GM12878 (cell line): Measurements from ENCODE around the gene PRG2.

Source experiments
- BCL11A ChIP-seq: IDR thresholded peaks from 2 replicates; pipeline ENCODE4 v1.6.1; 2011; ENCODE audit warnings: low read depth, low read length
- FOXK2 ChIP-seq: fragments of 450-650 bp; IDR thresholded peaks from 2 replicates; pipeline ENCODE4 v1.6.1; 2017; ENCODE audit warnings: mild to moderate bottlenecking, moderate library complexity
- POLR2A ChIP-seq: IDR thresholded peaks from 2 replicates; pipeline ENCODE4 v1.6.1; 2011; ENCODE audit warnings: low read depth, mild to moderate bottlenecking, low read length
- POLR2AphosphoS5 ChIP-seq: IDR thresholded peaks from 2 replicates; pipeline ENCODE4 v1.6.1; 2011; ENCODE audit warnings: mild to moderate bottlenecking, low read length, inconsistent platforms
- TF ChIP-seq, protein P1 (sequence below): fragments of 450-650 bp; IDR thresholded peaks from 2 replicates; pipeline ENCODE4 v1.6.1; 2016; ENCODE audit warnings: mild to moderate bottlenecking, moderate library complexity, borderline replicate concordance
- TF ChIP-seq, protein P2 (sequence below), 3 experiments: IDR thresholded peaks in 2 of 3; conservative IDR thresholded peaks in 1 of 3; 2 replicates each; pipeline ENCODE4 v1.5.1; 2011; ENCODE audit warnings: low read depth in 3 of 3, low read length in 3 of 3, mild to moderate bottlenecking in 3 of 3, control low read depth in 2 of 3, moderate library complexity in 2 of 3, inconsistent platforms in 1 of 3, mixed read lengths in 1 of 3; ENCODE audit not compliant: control insufficient read depth in 2 of 3, insufficient read depth in 1 of 3; ENCODE audit errors: extremely low read depth in 1 of 3
- TF ChIP-seq, protein P3 (sequence below): fragments of 450-650 bp; IDR thresholded peaks from 2 replicates; pipeline ENCODE4 v1.6.1; 2017; ENCODE audit warnings: mild to moderate bottlenecking
- TF ChIP-seq, protein P4 (sequence below): IDR thresholded peaks from 2 replicates; pipeline ENCODE4 v1.6.1; 2012; ENCODE audit warnings: mild to moderate bottlenecking, low read depth, low read length

DNA sequence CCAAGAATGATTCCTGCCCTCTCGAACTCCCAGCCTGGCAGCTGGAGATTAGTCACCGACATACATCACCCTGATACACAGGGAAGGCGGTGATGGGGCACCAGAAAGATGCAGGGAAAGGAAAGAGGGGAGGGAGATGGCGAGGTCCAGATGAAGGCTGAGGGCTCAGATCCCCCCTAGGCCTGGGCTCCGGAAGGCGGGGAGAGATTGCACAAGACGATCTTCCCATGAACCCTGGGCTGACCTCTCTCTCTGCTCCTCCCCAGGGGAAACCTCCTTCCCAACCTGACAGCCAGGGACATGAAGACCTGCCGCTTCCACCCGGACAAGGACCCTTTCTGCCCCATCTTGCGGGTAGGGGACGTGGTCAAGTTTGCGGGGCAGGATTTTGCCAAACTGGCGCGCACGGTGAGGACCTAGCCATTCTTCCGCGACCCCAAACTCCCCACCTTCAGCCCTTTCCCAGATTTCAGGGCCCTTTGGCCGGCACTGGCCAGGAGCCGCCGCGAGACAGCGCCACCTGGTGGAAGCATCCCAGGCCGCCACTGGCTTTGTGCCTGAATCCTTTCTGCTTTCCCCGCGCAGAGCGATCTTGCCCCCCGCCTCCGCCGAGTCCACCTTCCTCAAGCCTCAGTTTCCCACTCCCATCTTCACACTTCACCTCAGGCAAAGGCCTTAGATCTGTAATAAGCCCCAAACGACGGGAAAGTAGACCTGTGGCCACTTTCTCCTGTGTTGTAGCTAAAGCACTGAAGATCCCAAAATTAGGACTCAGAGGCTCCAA lies 40.8 kb downstream of the PRG2 start:
- TF ChIP-seq, protein P1, sequence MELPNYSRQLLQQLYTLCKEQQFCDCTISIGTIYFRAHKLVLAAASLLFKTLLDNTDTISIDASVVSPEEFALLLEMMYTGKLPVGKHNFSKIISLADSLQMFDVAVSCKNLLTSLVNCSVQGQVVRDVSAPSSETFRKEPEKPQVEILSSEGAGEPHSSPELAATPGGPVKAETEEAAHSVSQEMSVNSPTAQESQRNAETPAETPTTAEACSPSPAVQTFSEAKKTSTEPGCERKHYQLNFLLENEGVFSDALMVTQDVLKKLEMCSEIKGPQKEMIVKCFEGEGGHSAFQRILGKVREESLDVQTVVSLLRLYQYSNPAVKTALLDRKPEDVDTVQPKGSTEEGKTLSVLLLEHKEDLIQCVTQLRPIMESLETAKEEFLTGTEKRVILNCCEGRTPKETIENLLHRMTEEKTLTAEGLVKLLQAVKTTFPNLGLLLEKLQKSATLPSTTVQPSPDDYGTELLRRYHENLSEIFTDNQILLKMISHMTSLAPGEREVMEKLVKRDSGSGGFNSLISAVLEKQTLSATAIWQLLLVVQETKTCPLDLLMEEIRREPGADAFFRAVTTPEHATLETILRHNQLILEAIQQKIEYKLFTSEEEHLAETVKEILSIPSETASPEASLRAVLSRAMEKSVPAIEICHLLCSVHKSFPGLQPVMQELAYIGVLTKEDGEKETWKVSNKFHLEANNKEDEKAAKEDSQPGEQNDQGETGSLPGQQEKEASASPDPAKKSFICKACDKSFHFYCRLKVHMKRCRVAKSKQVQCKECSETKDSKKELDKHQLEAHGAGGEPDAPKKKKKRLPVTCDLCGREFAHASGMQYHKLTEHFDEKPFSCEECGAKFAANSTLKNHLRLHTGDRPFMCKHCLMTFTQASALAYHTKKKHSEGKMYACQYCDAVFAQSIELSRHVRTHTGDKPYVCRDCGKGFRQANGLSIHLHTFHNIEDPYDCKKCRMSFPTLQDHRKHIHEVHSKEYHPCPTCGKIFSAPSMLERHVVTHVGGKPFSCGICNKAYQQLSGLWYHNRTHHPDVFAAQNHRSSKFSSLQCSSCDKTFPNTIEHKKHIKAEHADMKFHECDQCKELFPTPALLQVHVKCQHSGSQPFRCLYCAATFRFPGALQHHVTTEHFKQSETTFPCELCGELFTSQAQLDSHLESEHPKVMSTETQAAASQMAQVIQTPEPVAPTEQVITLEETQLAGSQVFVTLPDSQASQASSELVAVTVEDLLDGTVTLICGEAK: no peak
- TF ChIP-seq POLR2AphosphoS5: no peak
- TF ChIP-seq POLR2A: no peak
- no peak for TF ChIP-seq BCL11A
- TF ChIP-seq, protein P2, sequence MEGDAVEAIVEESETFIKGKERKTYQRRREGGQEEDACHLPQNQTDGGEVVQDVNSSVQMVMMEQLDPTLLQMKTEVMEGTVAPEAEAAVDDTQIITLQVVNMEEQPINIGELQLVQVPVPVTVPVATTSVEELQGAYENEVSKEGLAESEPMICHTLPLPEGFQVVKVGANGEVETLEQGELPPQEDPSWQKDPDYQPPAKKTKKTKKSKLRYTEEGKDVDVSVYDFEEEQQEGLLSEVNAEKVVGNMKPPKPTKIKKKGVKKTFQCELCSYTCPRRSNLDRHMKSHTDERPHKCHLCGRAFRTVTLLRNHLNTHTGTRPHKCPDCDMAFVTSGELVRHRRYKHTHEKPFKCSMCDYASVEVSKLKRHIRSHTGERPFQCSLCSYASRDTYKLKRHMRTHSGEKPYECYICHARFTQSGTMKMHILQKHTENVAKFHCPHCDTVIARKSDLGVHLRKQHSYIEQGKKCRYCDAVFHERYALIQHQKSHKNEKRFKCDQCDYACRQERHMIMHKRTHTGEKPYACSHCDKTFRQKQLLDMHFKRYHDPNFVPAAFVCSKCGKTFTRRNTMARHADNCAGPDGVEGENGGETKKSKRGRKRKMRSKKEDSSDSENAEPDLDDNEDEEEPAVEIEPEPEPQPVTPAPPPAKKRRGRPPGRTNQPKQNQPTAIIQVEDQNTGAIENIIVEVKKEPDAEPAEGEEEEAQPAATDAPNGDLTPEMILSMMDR (IDR thresholded peaks at IDR 0.05 in 2 of 3, conservative IDR thresholded peaks at IDR 0.05 in 1 of 3; ENCODE audit: control insufficient read depth in 2 of 3, extremely low read depth in 1 of 3, insufficient read depth in 1 of 3, low read depth in 3 of 3, low read length in 3 of 3): peak; percentile 72 to 94 (median 83)
- TF ChIP-seq, protein P3, sequence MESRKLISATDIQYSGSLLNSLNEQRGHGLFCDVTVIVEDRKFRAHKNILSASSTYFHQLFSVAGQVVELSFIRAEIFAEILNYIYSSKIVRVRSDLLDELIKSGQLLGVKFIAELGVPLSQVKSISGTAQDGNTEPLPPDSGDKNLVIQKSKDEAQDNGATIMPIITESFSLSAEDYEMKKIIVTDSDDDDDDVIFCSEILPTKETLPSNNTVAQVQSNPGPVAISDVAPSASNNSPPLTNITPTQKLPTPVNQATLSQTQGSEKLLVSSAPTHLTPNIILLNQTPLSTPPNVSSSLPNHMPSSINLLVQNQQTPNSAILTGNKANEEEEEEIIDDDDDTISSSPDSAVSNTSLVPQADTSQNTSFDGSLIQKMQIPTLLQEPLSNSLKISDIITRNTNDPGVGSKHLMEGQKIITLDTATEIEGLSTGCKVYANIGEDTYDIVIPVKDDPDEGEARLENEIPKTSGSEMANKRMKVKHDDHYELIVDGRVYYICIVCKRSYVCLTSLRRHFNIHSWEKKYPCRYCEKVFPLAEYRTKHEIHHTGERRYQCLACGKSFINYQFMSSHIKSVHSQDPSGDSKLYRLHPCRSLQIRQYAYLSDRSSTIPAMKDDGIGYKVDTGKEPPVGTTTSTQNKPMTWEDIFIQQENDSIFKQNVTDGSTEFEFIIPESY: no peak
- no peak for TF ChIP-seq FOXK2
- TF ChIP-seq, protein P4, sequence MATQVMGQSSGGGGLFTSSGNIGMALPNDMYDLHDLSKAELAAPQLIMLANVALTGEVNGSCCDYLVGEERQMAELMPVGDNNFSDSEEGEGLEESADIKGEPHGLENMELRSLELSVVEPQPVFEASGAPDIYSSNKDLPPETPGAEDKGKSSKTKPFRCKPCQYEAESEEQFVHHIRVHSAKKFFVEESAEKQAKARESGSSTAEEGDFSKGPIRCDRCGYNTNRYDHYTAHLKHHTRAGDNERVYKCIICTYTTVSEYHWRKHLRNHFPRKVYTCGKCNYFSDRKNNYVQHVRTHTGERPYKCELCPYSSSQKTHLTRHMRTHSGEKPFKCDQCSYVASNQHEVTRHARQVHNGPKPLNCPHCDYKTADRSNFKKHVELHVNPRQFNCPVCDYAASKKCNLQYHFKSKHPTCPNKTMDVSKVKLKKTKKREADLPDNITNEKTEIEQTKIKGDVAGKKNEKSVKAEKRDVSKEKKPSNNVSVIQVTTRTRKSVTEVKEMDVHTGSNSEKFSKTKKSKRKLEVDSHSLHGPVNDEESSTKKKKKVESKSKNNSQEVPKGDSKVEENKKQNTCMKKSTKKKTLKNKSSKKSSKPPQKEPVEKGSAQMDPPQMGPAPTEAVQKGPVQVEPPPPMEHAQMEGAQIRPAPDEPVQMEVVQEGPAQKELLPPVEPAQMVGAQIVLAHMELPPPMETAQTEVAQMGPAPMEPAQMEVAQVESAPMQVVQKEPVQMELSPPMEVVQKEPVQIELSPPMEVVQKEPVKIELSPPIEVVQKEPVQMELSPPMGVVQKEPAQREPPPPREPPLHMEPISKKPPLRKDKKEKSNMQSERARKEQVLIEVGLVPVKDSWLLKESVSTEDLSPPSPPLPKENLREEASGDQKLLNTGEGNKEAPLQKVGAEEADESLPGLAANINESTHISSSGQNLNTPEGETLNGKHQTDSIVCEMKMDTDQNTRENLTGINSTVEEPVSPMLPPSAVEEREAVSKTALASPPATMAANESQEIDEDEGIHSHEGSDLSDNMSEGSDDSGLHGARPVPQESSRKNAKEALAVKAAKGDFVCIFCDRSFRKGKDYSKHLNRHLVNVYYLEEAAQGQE: no peak
